HepG2 (cell line): ENCODE data around the gene KLHL35. TPM values are rescaled to one million over a fixed set of nuclear protein-coding genes. Genes with fewer than 3 reads are reported as not detected.

Experiments
- ATF7 ChIP-seq, 2 experiments: fragments of 450-650 bp in 1 of 2; sonication (generic) in 1 of 2; formaldehyde crosslinking in 1 of 2; IDR thresholded peaks; 2 replicates each; pipeline versions ENCODE4 v1.4.0 to v1.6.1; 2016 to 2020; ENCODE audit warnings: antibody characterized with exemption in 1 of 2, mild to moderate bottlenecking in 1 of 2, missing genetic modification reagents in 1 of 2
- CBFB ChIP-seq: sonication (generic); formaldehyde crosslinking; IDR thresholded peaks from 2 replicates; pipeline ENCODE4 v1.4.0; 2020; ENCODE audit warnings: missing genetic modification reagents
- CREM ChIP-seq, 2 experiments: sonication (generic) in 1 of 2; formaldehyde crosslinking in 1 of 2; IDR thresholded peaks; 2 replicates each; pipeline versions ENCODE4 v1.4.0 to v1.6.1; 2016 to 2020; ENCODE audit warnings: antibody characterized with exemption in 1 of 2, mild to moderate bottlenecking in 1 of 2, missing genetic modification reagents in 1 of 2
- ELF1 ChIP-seq: sonication (generic); formaldehyde crosslinking; IDR thresholded peaks from 2 replicates; pipeline ENCODE4 v1.4.0; 2020; ENCODE audit warnings: missing genetic modification reagents
- HOXA5 ChIP-seq: sonication (generic); formaldehyde crosslinking; IDR thresholded peaks from 2 replicates; pipeline ENCODE4 v1.4.0; 2020; ENCODE audit warnings: missing genetic modification reagents
- MEIS1 ChIP-seq: sonication (generic); formaldehyde crosslinking; IDR thresholded peaks from 2 replicates; pipeline ENCODE4 v1.9.0; 2021; ENCODE audit warnings: mild to moderate bottlenecking, missing genetic modification reagents, moderate library complexity, borderline replicate concordance
- MTA1 ChIP-seq: sonication (generic); formaldehyde crosslinking; IDR thresholded peaks from 2 replicates; pipeline ENCODE4 v1.4.0; 2020; ENCODE audit warnings: missing genetic modification reagents, mild to moderate bottlenecking, borderline replicate concordance
- MZF1 ChIP-seq: sonication (generic); formaldehyde crosslinking; IDR thresholded peaks from 2 replicates; pipeline ENCODE4 v1.8.1; 2023; ENCODE audit warnings: mild to moderate bottlenecking, missing genetic modification reagents, borderline replicate concordance
- PHF5A ChIP-seq: IDR thresholded peaks from one replicate; pipeline ENCODE4 v1.6.1; 2018; ENCODE audit warnings: low read depth, missing genetic modification reagents; ENCODE audit not compliant: unreplicated experiment
- RELA ChIP-seq: sonication (generic); formaldehyde crosslinking; IDR thresholded peaks from 2 replicates; pipeline ENCODE4 v1.4.0; 2020; ENCODE audit warnings: missing genetic modification reagents
- SETDB1 ChIP-seq: sonication (generic); formaldehyde crosslinking; IDR thresholded peaks from 2 replicates; pipeline ENCODE4 v1.5.1; 2020; ENCODE audit warnings: missing genetic modification reagents, mild to moderate bottlenecking, borderline replicate concordance
- TAF15 ChIP-seq: fragments of 200-400 bp; formaldehyde crosslinking; IDR thresholded peaks from one replicate; pipeline ENCODE4 v1.6.1; 2018; ENCODE audit warnings: mild to moderate bottlenecking, low read depth, low read length; ENCODE audit not compliant: poor library complexity, severe bottlenecking
- TFE3 ChIP-seq: IDR thresholded peaks from 2 replicates; pipeline ENCODE4 v1.6.1; 2016
- U2AF1 ChIP-seq: fragments of 200-400 bp; formaldehyde crosslinking; optimal IDR thresholded peaks from 2 replicates; pipeline ENCODE3; 2017; ENCODE audit warnings: mild to moderate bottlenecking, low read depth, low read length
- ZNF224 ChIP-seq: sonication (generic); formaldehyde crosslinking; IDR thresholded peaks from 2 replicates; pipeline ENCODE4 v1.5.0; 2020; ENCODE audit warnings: mild to moderate bottlenecking, missing genetic modification reagents
- ZNF30 ChIP-seq: sonication (generic); formaldehyde crosslinking; IDR thresholded peaks from 2 replicates; pipeline ENCODE4 v1.5.0; 2020; ENCODE audit warnings: mild to moderate bottlenecking, missing genetic modification reagents
- ZNF326 ChIP-seq: sonication (generic); formaldehyde crosslinking; IDR thresholded peaks from 2 replicates; pipeline ENCODE4 v1.4.0; 2020; ENCODE audit warnings: missing genetic modification reagents, borderline replicate concordance
- ZNF44 ChIP-seq: sonication (generic); formaldehyde crosslinking; IDR thresholded peaks from 2 replicates; pipeline ENCODE4 v1.5.1; 2020; ENCODE audit warnings: mild to moderate bottlenecking, missing genetic modification reagents
- ZNF501 ChIP-seq: sonication (generic); formaldehyde crosslinking; IDR thresholded peaks from 2 replicates; pipeline ENCODE4 v1.5.1; 2020; ENCODE audit warnings: mild to moderate bottlenecking, moderate library complexity, missing genetic modification reagents
- ZNF788 ChIP-seq: sonication (generic); formaldehyde crosslinking; IDR thresholded peaks from 2 replicates; pipeline ENCODE4 v1.5.0; 2020; ENCODE audit warnings: mild to moderate bottlenecking, missing genetic modification reagents, borderline replicate concordance
- ZSCAN21 ChIP-seq: sonication (generic); formaldehyde crosslinking; IDR thresholded peaks from 2 replicates; pipeline ENCODE4 v1.8.0; 2022; ENCODE audit warnings: mild to moderate bottlenecking, missing genetic modification reagents, moderate library complexity, borderline replicate concordance
- ZSCAN25 ChIP-seq: sonication (generic); formaldehyde crosslinking; IDR thresholded peaks from 2 replicates; pipeline ENCODE4 v1.8.0; 2022; ENCODE audit warnings: mild to moderate bottlenecking, missing genetic modification reagents
- polyA plus RNA-seq, 8 experiments: library from polyadenylated mRNA; depleted of rRNA in 3 of 8; stranded (reverse) in 7 of 8; unstranded in 1 of 8; fragments of >200 nt; fragmentation: Illumina TruSeq in 4 of 8; extraction: Trizol in 4 of 8; gene quantifications; 2 replicates each; pipeline versions ENCODE4 v1.2.1 to v1.2.3, GENCODE V29; 2011 to 2016; ENCODE audit warnings: low read depth in 4 of 8, missing spikeins in 1 of 8, mixed read lengths in 1 of 8; ENCODE audit not compliant: insufficient read depth in 1 of 8
- total RNA-seq, 5 experiments: library from RNA; depleted of rRNA; stranded (reverse); fragments of >200 nt; fragmentation: Illumina TruSeq; extraction: Trizol; gene quantifications; 2 replicates each; pipeline ENCODE4 v1.2.3, GENCODE V29; 2016; ENCODE audit warnings: low read depth in 1 of 5
- TF ChIP-seq, protein P1 (sequence below): sonication (generic); formaldehyde crosslinking; IDR thresholded peaks from 2 replicates; pipeline ENCODE4 v1.9.0; 2022; ENCODE audit warnings: missing genetic modification reagents, mild to moderate bottlenecking, borderline replicate concordance
- TF ChIP-seq, protein P2 (sequence below): sonication (generic); formaldehyde crosslinking; IDR thresholded peaks from 2 replicates; pipeline ENCODE4 v1.4.0; 2020; ENCODE audit warnings: missing genetic modification reagents
- TF ChIP-seq, protein P3 (sequence below): sonication (generic); IDR thresholded peaks from 2 replicates; pipeline ENCODE4 v1.6.1; 2016; ENCODE audit warnings: low read depth, borderline replicate concordance

KLHL35 gene
- total and polyA plus RNA-seq, 2 of the 13 experiments (the other 11 are each of a cell fraction or from before 2014, with no cell fraction given): not detected

DNA sequence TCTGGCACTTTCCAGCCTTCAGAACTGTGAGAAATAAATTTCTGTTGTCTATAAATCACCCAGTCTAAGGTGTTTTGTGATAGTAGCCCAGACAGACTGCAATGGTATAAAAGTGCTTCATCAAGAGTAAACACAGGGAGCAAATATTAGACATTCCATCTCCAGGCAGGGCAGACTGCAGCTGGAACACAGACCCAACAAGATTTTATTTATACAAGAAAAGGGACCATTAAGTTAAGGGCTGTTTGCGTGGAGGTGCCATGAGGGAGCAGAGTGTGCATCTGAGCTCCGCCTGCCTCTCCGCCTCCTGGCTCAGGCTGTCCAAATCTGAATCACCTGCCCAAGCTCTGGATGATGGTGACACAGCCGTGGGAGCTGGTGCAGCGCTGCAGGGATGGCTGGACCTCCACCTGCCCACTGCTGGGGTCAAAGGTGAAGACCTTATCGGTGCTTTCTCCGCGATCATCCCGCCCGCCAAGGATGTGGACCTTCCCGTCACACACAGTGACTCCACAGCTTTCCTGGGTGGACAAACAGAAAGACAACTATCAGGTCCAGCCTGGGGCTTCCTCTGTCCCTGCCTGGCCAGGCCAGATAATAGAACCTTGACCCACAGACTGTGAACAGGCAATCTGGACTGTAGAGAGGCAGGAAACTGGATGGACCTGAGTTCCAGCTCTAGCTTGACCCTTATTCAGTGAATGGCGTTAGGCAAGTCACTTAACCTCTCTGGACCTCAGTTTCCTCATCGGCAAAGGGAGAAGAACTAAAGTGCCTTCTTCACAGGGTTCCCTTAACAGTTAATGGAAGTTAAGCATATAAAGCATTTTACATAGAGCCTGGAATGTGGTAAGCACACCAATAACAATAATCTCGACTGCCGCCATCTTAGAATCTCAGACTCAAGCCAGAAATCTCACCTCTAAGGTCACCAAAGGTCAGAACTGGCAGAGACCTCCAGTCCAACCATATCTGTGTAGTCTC, 10.5 kb downstream of the KLHL35 start (continued):
- TF ChIP-seq, protein P1, sequence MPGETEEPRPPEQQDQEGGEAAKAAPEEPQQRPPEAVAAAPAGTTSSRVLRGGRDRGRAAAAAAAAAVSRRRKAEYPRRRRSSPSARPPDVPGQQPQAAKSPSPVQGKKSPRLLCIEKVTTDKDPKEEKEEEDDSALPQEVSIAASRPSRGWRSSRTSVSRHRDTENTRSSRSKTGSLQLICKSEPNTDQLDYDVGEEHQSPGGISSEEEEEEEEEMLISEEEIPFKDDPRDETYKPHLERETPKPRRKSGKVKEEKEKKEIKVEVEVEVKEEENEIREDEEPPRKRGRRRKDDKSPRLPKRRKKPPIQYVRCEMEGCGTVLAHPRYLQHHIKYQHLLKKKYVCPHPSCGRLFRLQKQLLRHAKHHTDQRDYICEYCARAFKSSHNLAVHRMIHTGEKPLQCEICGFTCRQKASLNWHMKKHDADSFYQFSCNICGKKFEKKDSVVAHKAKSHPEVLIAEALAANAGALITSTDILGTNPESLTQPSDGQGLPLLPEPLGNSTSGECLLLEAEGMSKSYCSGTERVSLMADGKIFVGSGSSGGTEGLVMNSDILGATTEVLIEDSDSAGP (CRISPR knock-in tag): no peak; the same call in 1 of the 2 replicates
- TF ChIP-seq MZF1: no peak
- no peak for TF ChIP-seq ZNF44
- TF ChIP-seq MEIS1: peak; percentile 51; the same call in 1 of the 2 replicates
- 0 out of 2 replicates have a peak, but pooled peaks have one; percentile 29 for TF ChIP-seq CBFB
- no peak for TF ChIP-seq ZNF326
- TF ChIP-seq TFE3 (CRISPR knock-in tag): no peak
- TF ChIP-seq RELA (CRISPR knock-in tag): no peak
- no peak; the same call in 1 of the 2 replicates for TF ChIP-seq ZNF788 (CRISPR knock-in tag)
- no peak for TF ChIP-seq TAF15
- TF ChIP-seq U2AF1: no peak
- TF ChIP-seq, protein P2, sequence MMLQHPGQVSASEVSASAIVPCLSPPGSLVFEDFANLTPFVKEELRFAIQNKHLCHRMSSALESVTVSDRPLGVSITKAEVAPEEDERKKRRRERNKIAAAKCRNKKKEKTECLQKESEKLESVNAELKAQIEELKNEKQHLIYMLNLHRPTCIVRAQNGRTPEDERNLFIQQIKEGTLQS (CRISPR knock-in tag): 0 out of 2 replicates have a peak, but pooled peaks have one; percentile 13
- peak; percentile 40; the same call in 1 of the 2 replicates for TF ChIP-seq CREM (IDR thresholded peaks at IDR 0.05)
- no peak for TF ChIP-seq CREM (CRISPR knock-in tag; IDR thresholded peaks at IDR 0.05)
- TF ChIP-seq PHF5A (CRISPR knock-in tag): no peak
- no peak for TF ChIP-seq ZNF30 (CRISPR knock-in tag)
- TF ChIP-seq SETDB1 (CRISPR knock-in tag): no peak
- no peak for TF ChIP-seq ZNF224
- TF ChIP-seq, protein P3, sequence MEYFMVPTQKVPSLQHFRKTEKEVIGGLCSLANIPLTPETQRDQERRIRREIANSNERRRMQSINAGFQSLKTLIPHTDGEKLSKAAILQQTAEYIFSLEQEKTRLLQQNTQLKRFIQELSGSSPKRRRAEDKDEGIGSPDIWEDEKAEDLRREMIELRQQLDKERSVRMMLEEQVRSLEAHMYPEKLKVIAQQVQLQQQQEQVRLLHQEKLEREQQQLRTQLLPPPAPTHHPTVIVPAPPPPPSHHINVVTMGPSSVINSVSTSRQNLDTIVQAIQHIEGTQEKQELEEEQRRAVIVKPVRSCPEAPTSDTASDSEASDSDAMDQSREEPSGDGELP: peak; percentile 68; the same call in 1 of the 2 replicates
- no peak for TF ChIP-seq ZNF501 (CRISPR knock-in tag)
- TF ChIP-seq ZSCAN21 (CRISPR knock-in tag): no peak; the same call in 1 of the 2 replicates
- no peak for TF ChIP-seq HOXA5 (CRISPR knock-in tag)
- TF ChIP-seq ZSCAN25 (CRISPR knock-in tag): peak; percentile 38; the same call in 1 of the 2 replicates
- TF ChIP-seq ATF7 (IDR thresholded peaks at IDR 0.05): no peak
- TF ChIP-seq ATF7 (CRISPR knock-in tag; IDR thresholded peaks at IDR 0.05): no peak
- no peak for TF ChIP-seq ELF1 (CRISPR knock-in tag)
- peak; percentile 92 for TF ChIP-seq MTA1 (CRISPR knock-in tag)
